Measurements from ENCODE around the gene ZKSCAN1.

DNA sequence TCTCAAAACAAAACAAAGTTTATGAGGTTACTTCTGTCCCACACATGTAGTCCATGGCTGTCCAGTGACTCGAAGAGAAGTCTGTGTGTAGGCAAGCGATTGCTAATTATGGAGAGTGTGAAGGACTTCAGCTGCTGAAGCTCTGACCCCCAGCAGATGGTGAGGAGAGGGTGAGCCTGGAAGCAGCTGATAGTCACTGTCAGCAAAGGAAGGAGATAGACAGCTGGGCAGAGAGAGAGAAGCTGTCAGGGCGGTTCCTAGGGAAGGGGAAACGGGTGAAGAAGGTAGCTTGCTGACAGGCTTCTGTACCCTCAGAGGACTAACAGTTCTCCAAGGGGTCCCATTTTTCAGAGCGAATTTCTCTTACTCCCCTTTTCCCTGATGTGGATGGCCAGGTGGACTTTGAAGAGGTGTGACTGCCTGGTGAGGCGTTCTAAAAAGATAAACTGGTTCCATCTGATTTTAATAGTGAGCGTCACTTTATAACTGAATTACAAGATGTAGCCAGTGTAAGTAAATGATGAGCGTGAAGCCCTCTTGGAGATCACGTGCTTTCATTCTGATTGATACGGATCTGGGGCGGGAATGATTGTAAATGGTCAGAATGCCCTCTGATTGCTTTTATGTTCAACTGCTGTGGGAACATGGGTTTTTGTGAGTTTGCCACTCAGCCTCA is 46.3 kb downstream of the ZKSCAN1 start:
- TF ChIP-seq, protein P1, sequence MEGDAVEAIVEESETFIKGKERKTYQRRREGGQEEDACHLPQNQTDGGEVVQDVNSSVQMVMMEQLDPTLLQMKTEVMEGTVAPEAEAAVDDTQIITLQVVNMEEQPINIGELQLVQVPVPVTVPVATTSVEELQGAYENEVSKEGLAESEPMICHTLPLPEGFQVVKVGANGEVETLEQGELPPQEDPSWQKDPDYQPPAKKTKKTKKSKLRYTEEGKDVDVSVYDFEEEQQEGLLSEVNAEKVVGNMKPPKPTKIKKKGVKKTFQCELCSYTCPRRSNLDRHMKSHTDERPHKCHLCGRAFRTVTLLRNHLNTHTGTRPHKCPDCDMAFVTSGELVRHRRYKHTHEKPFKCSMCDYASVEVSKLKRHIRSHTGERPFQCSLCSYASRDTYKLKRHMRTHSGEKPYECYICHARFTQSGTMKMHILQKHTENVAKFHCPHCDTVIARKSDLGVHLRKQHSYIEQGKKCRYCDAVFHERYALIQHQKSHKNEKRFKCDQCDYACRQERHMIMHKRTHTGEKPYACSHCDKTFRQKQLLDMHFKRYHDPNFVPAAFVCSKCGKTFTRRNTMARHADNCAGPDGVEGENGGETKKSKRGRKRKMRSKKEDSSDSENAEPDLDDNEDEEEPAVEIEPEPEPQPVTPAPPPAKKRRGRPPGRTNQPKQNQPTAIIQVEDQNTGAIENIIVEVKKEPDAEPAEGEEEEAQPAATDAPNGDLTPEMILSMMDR (IDR thresholded peaks at IDR 0.05): no peak
- TF ChIP-seq EP300 (IDR thresholded peaks at IDR 0.05) (no peak), POLR2AphosphoS5 (IDR thresholded peaks at IDR 0.05) (no peak), POLR2A (IDR thresholded peaks at IDR 0.05) (no peak)

Data from gastroesophageal sphincter (tissue), 3 donors.